ENCODE data around the gene RPL39L.
"Not testable (repeated sequence)": the region's sequence is repeated elsewhere in the genome, so short reads cannot be mapped to it uniquely, and the experiment has no call there.

Gene RPL39L

DNA sequence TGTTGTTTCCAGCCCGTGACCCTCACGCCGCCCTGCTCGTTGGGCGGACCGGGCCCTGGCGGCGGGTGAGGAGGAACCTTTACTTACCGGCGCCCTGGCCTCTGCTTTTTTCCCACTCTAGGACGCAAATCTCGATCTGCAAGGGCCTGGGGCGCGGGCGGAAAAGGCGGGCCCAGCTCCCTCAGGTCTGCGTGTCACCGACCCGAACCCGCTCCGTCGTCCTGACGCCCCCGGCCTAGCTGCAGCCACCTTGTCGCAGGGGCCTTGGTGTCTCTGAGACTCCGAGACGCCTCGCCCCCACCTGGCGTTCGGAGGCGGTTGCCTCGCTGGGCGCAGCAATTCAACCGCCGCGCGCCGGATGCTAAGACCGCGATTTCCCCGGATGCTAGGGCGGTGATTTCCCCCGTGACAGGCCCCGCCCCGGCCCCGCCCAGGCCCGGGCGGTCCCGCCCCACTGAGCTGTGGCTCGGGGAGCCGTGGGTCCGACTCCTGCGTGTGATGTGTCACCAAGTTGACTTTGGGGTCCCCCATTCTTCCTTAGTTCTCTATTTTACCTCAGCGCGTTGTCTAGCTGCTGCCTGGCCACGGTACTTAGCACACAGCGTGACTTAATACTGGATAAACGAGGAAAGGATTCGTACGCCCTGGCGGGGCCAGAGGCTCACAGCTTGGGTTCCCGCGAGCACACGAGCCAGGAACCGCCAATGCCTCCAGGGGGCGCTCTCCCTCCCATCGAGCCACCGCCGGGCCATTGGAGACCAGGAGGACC is at the start of gene RPL39L:
RPL39L (minus strand) TSS at position 371 of the 769 bp plus-strand sequence. CDS start 18,196 bp downstream, outside the sequence.
- DNase-seq: peak; percentile 88

DNA sequence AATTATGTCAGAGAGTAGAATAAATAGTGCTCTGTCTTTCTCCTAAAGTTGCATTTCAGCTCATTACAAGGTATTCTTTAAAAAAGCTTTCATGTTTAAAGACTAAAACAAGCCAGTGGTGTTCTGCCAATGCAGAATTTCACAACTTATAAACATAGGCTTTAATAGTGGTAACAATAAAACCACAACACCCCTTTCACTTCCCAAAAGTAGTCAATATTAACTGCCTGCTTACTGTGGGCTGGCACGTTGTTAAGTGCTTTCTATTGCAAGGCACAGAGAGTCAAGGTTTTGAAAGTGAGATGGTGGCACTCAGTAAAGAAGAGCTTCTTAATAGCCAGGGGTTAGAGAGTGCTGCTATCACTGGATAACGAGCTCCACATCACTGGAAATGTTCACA is 49.6 kb upstream of the RPL39L start:
- DNase-seq: peak; percentile 95

DNA sequence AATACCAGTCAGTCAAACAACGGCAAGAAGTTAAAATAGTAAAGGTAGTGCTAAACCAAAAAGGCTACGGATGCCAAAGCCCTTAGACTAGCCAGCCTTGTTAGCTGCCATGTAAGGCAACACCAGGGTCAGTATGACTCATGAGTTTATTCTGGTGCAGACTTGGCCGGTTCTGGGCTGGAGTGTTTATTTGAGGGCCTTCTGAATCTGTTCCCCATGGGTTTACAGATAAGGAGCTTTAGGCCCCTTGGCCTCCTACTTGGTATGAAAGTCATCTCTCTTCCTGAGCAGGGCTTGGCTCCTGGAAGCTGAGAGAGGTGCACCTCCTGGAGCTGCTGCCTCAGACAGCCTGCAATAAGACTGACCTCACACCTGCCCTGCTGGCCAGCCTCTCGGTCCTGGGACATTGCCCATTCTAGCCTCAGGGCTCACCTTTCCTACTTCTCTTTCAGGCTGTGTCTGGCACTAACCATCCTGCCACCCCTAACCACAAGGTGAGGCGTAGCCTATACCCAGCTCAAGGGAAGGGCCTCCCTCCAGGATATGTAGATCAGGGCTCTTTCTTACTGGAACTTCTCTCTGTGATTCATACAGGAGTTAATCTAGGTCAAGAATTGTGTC is 47.6 kb upstream of the RPL39L start:
- peak; percentile 67 for DNase-seq

DNA sequence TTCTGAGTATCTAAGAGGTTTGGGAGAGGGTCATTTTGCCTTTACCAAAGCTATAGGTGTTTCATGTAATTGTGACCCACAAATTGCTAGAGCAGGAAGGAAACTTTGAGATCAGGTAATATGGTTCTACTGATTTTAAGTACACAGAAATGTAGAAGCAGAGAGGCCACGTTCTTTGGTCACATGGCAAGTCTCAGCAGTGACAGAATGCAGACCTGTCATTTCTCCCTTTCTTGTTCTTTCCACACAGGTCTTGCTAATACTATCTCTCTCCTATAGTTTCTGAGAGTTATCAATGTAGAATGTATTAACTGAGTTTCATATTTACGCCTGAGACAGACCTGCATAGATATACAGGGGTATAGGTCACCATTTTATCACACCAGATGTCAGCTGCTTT is 47.1 kb upstream of the RPL39L start:
- no peak for DNase-seq

DNA sequence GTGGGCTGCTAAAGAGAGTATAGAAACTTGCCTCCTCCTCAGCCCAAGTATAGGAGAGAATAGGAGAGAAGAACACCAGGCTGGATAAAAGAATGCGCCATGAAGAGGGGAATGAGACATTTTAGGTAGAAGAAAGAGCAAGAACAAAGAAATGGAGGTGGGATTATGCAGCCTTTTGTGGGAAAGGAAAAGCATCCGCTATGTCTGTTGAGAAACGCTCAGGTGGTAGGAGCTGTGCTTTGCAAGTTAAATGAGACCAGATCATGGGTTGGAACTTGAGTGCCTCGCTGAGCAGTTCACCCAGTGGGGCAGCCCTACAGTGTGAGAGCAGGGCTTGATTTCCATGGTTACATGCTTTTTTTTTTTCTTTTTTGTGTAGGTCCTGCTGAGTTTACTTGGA is 46.5 kb upstream of the RPL39L start:
- DNase-seq: no peak

DNA sequence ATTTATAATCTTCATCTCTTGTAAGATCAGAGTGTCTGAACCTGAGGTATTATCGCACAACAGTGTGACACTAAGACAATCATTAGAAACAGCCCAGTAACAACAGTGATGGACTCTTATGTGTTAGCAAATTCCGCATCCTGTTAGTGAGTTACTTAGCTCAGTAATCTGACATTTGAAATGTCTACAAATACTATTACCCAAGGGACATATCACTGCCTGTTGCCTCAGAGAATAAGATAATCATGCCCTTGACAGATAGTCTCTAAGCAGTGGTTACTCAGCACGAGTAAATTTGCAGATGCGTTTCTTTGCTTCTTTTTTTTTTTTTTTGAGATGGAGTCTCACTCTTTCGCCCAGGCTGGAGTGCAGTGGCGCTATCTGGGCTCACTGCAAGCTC is 44.6 kb upstream of the RPL39L start:
- DNase-seq: no peak

DNA sequence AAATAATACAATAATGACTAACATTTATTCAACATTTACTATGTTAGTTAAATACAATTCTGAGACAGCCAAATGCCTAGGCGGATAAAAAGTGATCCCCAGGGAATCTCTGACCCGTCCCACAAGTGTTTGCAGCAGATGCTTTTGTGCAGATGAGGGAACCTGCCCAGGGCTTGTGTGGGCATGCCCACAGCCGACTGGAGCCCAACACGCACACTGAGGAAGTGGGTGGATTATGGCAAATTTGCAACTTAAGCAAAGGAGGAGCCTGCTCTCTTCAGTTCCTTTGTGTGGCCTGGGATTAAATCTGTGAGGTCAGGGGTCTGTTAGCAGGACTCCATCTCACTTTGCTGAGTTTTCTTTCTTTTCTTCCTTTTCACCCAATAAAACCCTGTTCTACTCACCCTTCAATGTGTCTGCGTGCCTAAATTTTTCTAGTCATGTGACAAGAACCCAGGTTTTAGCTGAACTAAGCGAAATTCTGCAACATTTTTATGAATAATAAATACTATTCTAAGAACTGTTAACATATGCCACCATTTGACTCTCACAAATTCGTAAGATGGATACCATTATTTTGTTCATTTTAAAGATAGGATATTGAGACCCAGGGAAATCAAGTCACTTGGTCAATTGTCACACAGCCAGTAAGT is 44.0 kb upstream of the RPL39L start:
- peak; percentile 89 for DNase-seq

DNA sequence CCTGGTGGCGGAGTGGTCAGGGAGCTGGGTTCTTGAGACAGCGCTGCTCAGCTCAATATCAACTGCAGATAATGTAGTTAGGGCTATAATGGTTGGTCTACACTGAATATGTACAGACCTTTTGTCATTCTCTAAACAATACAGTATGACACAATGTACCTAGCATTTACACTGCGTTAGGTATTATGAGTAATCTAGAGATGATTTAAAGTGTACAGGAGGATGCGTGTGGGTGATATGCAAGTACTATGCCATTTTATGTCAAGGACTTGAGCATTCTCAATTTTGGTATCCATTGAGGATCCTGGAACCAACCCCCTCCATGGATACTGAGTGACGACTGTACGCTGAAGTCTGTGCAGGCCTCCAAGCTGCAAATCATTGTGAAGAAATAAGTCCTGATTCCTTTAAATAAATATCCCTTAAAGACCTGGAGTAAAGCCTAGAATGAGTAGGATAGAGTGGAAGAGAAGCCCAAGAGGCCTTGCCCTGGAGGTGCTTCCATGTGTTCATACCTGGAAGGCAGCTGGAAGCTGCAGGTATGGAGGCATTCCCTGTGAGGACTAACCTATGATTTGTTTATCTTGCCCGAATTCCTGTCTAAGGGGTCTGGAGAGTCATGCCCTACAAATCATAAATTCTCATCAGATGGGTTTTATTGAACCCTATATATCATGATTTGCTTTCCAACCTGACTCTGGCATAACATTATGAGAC is 42.3 kb upstream of the RPL39L start:
- no peak for DNase-seq

DNA sequence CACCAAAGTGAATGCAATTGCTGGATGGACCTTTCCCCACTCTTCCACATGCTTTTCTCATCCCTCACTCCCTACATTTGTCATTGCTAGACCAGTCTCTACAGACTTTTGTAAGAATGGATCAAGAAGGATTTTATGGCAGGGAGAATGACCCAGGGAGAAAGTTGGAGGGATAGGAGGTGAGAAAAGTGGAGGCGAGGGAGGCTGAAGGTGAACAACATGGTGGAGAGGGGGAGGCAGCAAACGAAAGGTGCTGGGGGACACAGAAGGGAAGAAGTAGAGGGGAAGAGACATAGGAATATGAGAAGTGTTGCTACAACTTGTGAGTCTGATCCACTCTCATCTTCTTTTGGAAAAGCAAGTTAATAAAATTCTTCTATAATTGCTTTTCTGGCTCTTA is 33.6 kb upstream of the RPL39L start:
- DNase-seq: no peak

DNA sequence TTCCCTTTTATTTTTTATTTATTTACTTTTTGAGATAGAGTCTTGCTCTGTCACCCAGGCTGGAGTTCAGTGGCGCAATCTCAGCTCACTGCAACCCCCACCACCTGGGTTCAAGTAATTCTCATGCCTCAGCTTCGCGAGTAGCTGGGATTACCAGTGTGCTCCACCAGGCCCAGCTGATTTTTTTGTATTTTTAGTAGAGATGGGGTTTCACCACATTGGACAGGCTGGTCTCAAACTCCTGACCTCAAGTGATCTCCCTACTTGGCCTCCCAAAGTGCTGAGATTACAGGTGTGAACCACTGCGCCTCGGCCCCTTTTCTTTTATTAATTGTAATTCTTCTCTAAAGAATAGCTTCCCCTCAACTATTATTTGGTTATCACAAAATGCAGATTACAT is 31.6 kb upstream of the RPL39L start:
- not testable (repeated sequence) for DNase-seq

DNA sequence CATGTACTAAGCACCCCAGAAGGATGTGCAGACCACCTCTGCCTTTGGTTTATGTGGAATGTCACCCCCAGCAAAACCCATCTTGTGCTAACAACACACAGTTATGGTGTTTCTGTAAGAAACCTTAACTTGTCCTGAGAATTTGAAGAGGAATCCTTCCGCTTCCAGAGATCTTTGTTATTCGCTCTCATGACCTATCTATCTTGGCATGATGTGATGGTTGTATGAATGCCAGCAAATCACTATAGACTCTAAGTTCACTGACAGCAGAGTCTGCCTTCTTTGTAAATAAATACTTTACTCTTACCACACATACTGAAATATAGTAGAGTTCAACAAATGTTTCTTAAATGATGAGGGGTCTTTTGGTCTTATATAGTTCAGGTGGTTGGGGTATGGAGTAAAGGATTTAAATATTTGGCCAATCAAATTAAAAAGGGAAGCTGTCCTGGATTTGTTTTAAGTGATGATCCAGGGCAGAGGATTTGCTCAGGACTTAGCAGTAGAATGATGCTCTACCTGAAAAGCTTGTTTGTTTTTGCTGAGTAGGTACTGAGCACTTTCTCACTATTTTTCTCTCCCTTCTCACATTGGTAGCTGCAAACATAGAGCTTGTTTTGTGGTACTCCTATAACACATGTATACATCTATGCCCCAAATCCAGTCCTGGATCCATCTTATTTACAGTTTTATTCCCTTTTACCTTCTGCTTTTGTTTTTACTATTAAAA is 30.1 kb upstream of the RPL39L start:
- no peak for DNase-seq

DNA sequence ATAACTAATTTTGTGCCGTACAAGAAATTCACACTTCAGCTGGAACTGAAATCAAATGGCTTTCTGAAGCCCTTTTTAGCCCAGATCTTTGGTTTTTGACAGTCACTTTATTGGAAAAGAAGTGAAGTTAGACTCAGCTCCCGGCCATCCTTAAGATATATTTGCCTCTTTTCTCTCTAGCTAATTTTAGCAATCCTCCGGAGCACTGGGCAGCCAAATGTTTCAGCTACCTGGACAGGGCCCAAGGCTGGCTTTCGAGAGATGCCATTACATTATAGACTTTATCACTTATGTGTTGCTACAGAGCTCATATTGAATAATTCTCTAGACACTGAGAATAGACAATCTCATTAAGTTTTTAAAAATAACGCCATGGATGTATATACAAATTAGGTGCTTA is 28.5 kb upstream of the RPL39L start:
- no peak for DNase-seq

DNA sequence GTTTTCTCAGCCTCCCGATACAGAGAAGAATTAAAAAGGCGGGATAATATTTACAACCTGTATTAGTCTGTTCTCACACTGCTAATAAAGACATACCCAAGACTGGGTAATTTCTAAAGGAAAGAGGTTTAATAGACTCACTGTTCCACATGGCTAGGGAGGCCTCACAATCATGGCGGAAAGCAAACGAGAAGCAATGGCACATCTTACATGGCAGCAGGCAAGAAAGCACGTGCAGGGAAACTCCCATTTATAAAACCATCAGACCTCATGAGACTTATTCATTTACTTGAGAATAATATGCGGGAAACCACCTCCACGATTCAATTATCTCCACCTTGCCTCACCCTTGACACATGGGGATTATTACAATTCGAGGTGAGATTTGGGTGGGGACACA is 27.5 kb upstream of the RPL39L start:
- no peak for DNase-seq

DNA sequence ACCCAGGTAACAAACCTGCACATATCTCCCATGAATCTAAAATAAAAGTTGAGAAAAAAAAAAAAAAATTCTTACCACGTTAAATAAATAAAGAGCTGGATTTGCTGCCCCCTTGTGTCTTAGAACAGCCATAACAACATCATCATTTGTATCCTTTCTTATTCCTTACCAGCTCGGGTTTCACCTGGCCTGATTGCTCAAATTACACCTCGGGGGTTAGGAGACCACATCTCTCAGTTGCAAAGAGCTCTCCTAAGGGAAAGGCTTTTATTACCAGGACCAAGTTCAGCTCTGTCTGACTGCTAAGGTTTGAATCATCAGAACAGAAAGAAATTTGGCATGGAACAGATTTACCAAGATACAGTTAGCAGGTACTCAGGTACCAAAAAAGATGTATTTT is 25.8 kb upstream of the RPL39L start:
- peak; percentile 52 for DNase-seq

DNA sequence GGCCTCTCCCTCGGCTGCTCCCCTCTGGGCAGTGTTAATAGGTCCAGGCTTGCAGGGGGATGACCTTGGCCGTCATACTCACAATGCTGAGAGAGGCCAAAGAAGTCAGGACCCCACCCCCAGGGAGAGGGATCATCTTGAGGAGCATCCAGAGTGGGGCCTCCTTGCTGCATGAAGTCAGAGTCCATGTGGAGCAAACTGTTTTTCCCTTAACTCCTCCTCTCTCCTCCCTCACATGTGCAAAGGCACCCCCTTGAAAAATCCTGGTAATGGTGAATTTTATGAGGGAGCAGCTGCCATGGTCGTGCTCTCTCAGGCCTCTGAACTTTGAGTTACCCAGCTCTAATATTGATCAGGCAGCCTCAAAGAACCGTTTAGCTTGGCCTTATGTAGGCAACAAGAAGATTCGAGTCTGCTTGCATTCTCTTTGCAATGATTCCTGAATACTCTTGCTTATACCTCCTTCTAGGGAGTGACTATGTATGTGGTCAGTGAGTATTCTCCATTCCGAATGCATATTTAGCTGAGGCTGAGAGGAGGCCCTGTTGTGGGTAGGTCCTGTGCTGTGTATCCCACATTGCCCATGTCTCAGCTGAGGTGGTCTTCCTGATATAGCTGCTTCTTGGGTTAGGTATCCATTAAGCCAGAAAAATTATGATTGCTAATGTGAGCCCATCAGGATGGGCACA is 23.1 kb upstream of the RPL39L start:
- no peak for DNase-seq

DNA sequence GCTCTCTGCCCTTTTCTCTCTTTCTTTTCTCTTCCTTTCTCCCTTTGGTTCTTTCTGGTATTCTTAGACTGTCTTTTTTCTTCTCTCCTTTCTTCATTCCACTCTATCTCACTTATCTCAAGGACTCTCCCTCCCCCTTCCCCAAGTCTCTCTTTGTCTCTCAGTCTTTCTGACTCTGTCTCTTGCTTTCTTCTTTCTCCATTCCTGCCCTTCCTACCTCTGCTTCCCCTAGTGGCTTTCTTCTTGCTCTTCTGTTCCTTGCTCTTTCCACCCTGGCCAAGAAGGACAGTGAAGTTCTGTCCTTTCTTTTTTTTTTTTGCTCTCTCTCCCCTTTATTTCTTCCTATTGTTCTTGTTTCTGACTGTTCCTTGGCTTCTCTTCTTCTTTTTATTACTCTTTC is 22.3 kb upstream of the RPL39L start:
- DNase-seq: no peak

DNA sequence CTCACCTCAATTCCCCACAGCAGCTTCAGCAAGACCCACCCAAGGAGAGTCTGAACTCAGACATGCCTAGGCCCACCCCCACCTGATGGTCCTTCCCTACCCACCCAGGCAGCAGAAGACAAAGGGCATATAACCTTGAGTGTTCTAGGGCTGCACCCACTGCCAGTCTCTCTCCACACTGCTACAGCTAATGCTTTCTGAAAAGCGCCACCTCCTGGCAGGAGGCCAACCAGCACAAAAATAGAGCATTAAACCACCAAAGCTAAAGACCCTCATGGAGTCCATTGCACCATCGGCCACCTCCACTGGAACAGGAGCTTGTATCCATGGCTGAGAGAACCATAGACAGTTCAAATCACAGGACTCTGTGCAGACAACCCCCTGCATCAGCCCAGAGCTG is 11.3 kb upstream of the RPL39L start:
- peak; percentile 44 for DNase-seq

DNA sequence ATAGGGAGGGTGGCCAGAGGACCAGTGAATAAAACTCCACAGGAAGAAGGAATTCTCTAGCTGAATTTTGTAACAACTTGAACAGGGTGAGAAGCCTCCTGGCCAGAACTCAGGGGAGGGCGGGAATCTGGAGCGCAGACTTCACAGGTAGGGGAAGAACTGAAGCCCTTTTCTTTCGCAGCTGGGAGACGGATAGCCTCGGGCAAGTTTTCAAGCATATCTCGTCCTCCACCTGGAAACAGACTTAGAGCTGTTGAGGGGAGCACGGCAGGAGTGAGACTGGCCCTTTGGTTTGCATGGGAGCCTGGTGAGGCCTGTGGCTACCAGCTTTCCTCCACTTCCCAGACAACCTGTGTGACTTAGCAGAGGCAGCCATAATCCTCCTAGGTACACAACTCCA is 10.9 kb upstream of the RPL39L start:
- no peak for DNase-seq

DNA sequence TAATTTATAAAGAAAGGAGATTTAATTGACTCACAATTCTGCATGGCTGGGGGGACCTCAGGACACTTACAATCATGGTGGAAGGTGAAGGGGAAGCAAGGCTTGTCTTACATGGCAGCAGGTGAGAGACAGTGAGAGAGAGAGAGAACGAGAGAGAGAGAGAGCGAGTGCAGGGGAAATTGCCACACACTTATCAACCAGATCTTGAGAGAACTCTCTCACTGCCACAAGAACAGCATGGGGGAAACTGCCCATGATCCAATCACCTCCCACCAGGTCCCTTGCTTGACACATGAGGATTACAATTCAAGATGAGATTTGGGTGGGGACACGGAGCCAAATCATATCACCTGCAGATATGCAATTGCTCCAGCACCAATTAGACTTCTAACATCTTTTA is 7.1 kb upstream of the RPL39L start:
- no peak for DNase-seq

DNA sequence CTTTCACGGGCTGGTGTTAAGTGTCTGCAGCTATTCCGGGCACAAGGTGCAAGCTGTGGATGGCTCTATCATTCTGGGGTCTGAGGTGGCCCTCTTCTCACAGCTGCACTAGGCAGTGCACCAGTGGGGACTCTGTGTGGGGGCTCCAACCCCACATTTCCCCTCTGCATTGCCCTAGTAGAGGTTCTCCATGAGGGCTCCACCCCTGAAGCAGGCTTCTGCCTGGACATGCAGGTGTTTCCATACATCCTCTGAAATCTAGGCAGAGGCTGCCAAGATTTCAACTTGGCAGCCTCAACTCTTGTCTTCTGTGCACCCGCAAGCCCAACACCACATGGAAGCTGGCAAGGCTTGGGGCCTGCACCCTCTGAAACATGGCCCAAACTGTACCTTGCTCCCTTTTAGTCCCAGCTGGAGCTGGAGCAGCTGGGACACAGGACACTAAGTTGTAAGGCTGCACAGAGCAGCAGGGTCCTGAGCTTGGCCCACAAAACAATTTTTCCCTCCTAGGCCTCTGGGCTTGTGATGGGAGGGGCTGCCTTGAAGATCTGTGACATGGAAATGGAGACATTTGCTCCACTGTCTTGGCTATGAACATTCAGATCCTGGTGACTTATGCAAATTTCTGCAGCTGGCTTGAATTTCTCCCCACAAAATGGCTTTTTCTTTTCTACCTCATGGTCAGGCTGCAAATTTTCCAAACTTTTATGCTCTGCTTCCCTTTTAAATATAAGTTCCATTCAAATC is 6.0 kb upstream of the RPL39L start:
- DNase-seq: no peak

DNA sequence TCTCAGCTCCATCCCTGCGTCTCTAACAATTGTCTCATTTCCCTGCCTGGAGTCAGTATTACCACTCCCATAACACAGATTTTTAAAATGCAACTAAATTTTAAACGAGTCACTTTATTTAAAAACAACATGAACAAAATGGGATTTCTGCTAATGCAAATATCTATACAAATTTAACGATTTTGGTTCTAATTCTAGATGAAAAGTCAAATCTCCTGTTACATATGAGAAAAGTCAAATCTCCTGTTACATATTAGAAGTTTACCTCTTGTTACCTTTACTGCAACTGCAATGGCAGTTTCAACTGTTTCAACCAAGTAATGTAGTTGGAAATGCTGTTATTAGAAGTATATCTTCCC is 578 bp upstream of the RPL39L start:
- no peak for DNase-seq

DNA sequence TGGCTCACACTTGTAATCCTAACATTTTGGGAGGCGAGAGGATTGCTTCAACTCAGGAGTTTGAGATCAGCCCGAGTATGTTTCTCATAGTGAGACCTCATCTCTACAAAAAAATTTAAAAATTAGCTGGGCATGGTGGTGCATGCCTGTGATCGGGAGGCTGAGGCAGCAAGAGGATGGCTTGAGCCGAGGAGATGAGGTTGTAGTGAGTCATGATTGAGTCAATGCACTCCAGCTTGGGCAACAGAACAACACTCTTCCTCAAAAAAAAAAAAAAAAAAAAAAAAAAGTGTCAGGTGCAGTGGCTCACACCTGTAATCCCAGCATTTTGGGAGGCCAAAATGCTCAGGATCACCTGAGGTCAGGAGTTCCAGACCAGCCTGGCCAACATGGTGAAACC is 2.4 kb downstream of the RPL39L start:
- DNase-seq: peak; percentile 36
